ENCODE measurements around the gene HEATR1.
"Not testable (repeated sequence)": the region's sequence is repeated elsewhere in the genome, so short reads cannot be mapped to it uniquely, and the experiment has no call there.

The HEATR1 gene

GRCh38 chr1:236581528-236581927 is 22.8 kb downstream of the HEATR1 start:
- DNase-seq (ENCODE audit: low read depth) = no peak

DNA sequence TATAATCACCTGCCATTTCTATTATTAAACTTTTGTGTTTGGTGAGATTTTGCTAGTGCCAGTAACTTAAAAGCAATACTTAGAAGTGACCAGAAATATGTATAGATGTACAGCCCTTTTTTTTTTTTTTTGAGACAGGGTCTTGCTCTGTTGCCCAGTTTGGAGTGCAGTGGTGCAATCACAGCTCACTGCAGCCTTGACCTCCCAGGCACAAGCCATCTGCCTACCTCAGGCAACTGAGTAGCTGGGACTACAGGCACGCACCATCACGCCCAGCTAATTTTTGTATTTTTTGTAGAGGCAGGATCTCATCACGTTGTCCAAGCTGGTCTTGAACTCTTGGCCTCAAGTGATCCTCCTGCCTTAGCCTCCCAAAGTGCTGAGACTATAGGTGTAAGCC is 23.9 kb downstream of the HEATR1 start:
- not testable (repeated sequence) for DNase-seq (ENCODE audit: low read depth)

GRCh38 chr1:236578661-236579060 is 25.7 kb downstream of the HEATR1 start:
- no peak for DNase-seq (ENCODE audit: low read depth)

DNA sequence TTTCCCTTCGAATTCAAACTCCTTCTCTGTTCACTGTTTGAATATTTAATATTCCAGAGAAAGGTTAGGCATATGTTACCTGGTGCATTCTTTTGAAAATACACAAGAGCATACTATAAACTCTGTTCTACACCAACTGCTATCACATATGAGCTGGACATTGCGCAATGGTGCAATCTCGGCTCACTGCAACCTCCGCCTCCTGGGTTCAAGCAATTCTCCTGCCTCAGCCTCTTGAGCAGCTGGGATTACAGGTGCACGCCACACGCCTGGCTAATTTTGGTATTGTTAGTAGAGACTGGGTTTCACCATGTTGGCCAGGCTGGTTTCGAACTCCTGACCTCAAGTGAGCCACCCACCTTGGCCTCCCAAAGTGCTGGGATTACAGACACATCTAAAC is 27.3 kb downstream of the HEATR1 start:
- not testable (repeated sequence) for DNase-seq (ENCODE audit: low read depth)

GRCh38 chr1:236576004-236576403 is 28.3 kb downstream of the HEATR1 start:
- DNase-seq (ENCODE audit: low read depth) = no peak

DNA sequence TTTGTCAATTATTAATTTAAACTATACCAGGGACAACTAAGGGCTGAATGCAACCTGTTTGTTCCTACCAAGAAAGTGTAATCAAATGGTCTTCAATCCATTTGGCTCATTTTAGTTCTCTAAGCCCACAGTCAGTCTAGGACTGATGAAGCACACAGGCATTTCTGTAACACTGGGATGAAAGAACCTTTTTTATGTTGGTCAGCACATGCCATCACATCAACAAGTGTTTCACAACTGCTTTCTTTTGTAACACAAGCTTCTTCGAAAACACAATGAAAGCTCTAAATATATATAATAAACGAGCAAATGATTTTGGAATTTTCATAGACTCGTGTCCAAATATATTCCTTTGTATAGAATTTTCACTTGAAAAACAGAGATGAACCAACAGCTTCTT is 28.8 kb downstream of the HEATR1 start:
- DNase-seq (ENCODE audit: low read depth) = no peak

- DNase-seq (ENCODE audit: low read depth) = no peak
Measured at GRCh38 chr1:236568285-236568894, 35.9 kb downstream of the HEATR1 start.

- no peak for DNase-seq (ENCODE audit: low read depth)
Measured at GRCh38 chr1:236565530-236565929, 38.8 kb downstream of the HEATR1 start.

- DNase-seq (ENCODE audit: low read depth) = no peak
Measured at GRCh38 chr1:236561976-236562375, 42.3 kb downstream of the HEATR1 start.

GRCh38 chr1:236560213-236560771 is 44.0 kb downstream of the HEATR1 start:
- DNase-seq (ENCODE audit: low read depth) = no peak

- DNase-seq (ENCODE audit: low read depth) = no peak
Measured at GRCh38 chr1:236558846-236559245, 45.5 kb downstream of the HEATR1 start.

DNA sequence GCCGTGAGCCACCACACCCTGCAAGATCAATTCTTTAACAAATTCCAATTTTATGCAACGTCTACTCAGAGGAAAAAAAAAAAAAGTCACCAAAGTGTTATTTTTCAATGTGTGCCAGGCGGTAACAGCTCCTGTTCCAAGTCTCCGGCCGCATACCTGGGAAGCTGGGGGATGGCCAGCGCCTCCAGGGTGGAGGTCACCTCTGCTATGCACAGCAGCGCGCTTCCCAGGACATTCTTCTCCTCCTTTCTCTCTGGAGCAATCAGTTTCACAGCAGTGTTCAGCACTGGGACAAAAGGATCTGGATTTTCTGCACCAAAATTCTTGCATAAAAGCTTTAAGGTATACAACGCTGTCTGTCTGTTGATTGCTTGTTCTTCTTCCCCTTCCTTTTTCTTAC is 46.2 kb downstream of the HEATR1 start:
- no peak for DNase-seq (ENCODE audit: low read depth)

GRCh38 chr1:236556606-236557005 is 47.7 kb downstream of the HEATR1 start:
- DNase-seq (ENCODE audit: low read depth) = no peak

DNA sequence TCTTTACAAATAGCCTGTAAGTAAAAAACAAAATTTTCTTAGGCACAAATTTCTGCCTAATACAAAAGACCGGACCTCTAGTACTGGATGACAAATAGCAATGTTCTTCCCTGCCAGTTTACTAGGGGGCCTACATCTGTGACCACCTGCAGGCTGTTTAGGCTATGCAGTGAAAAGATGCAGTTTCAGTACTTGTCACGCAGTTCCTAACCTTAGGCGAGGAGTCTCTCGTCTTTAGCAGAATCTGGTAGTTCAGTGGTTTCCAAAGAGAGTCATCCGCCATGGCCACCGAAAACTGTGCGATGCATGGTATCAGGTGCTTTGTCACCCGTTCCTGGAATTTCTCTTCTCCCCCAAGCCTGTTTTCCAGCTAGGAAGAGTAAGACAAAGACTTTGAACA is 50.9 kb downstream of the HEATR1 start:
- DNase-seq (ENCODE audit: low read depth) = no peak

DNA sequence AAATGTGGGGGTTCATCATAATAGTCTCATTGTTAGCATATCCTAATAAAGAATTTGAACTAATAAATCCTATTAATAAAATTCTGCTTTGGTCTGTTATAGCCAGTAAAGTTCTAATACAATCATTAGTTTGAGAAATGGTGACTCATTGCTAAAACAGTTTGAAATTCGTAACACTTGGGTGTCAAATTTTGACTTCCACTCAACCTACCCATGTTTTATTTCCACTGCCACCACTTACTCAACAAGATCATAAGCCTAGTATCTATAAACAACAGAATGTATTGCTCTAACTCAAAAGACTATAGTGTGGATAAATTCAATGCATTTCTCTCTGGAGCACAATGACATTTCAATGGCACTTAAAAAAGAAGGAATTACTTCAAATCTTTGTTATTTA is 51.4 kb downstream of the HEATR1 start:
- DNase-seq (ENCODE audit: low read depth) = no peak

DNA sequence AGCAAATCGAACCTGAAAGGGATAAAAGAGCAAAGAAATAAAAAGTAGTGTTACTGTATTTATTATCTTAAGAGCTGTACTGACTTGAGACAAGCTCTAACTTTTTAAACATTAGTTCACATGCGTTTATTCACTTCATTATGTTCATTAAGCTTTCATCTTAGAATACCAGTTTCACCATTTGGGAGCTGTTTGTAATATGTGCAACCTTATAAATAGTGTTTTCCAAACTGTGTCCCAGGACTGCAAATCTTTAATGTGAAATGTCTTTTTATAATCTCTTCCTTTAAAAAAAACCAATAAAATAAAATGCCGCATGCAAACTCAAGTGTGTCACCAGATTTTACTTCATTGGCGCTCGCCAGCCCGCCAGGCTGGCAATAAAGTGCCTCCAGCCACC is 52.2 kb downstream of the HEATR1 start:
- DNase-seq (ENCODE audit: low read depth) = no peak

DNA sequence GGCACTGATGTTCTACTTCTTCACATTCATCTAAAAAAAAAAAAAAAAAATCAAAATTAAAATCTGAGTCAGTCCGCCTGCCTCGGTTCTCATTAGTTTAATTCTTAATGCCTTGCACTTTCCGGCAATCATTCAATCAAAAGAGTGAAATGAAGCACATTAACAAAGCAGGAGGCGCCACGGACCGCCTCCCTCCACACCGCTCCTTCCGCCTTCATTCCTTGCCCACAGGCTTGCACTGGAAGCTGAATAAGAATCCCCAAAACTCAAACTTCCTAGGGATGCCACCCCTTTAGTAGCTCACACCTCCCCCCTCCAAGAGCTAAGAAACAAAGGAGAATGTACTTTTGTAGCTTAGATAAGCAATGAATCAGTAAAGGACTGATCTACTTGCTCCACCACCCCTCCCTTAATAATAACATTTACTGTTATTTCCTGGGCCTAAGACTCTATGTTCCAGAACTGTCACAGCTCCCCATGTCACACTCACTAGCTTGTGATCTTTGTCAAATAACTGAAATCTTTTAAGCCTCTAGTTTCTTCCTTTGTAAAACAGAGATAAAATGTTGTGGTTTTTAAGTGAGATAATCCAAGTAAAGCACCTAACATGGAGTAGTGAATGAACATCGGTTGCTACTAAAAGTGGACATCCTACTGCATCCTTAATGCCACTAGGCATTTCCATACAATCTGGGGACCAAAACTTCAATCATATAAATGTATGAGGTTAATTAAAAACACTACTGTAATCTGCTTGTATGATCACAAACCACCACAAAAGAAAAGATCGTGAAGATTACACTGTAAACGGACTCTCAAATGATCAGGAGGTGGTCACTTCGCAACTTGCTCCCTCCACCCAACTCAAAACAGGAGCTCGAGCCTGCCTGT is 53.1 kb downstream of the HEATR1 start:
- DNase-seq (ENCODE audit: low read depth) = no peak

- no peak for DNase-seq (ENCODE audit: low read depth)
Measured at GRCh38 chr1:236548452-236548851, 55.9 kb downstream of the HEATR1 start.

DNA sequence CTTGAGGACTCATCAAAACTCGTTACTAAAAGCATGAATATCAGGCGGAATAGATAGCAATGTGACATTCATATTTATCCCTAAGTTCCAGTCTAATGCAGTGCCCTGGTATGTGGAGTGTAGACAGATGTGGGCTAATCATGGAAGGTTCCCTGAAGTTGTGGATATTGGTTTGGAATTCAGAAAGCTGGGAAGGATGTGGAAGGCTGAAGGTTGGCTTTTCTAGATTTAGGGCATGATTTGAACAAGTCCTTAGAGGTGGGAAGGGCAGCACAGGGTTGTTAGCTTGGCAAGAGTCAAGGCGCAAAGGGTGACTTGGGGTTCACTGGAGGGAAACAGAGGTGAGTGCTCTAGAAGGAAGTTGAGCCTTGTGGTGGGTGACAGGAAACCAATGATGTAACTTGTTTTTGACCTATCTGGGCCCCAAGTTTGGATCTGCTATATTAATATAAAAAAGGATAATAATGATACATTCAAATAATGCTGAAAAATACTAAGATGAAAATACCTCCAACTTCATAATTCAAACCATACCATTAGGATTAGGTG is 58.6 kb downstream of the HEATR1 start:
- no peak for DNase-seq (ENCODE audit: low read depth)

DNA sequence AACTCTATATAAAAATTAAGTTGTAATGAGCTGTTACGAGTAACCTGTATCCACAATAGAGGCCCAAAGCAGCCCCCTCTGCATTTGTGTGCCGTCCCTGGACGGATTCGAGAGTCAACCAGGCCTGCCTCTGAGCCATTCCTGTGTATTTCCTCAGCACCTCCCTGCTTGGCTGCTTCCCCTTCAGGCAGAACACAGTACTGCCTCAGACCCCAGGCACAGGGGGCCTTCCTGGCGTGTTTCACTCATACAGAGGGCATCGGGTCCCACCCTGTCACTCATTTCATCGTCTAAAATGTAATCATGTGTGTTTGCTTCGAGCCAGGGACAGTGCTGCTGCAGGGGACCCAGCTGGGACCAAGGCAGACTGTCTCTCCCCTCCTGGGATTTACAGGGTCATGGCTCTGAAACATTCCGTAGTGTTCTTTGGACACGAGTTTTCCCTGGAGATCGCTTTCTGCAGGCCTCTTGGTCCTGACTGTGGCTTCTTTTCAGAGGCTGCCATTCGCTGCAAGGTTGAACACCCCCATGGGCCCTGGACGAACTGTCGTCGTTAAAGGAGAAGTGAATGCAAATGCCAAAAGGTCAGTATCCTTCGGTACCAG is 61.1 kb downstream of the HEATR1 start:
- no peak for DNase-seq (ENCODE audit: low read depth)

DNA sequence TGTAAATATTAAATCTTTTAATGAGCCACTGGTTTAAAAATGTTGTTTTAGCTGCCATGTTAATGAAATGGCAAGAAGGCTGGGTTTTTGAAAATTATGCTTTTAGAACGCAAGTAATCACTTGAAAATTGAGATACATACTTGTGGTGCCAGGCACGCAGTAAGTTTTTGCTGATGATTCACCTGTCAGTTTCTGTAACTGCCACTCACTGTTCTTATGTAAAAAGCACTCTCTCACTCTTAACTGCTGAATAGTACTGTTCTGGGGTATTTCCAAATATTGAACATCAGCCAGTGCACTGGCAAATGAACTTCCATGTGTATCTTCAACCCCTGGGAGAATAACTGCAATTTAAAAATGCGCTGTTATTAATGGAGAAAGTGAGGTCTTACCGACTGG is 62.6 kb downstream of the HEATR1 start:
- no peak for DNase-seq (ENCODE audit: low read depth)

- no peak for DNase-seq (ENCODE audit: low read depth)
Measured at GRCh38 chr1:236540813-236541465, 63.4 kb downstream of the HEATR1 start.

Data from stimulated activated CD8-positive, alpha-beta memory T cell treated with anti-CD3 and anti-CD28 coated beads, Interleukin-12 subunit alpha, Interleukin-12 subunit beta, amount 100 ng/mL, for 4 hours (primary cell).